Endodermal cell (in vitro differentiated cells): ENCODE results near the gene CRYGN. TPM values are rescaled to one million over a fixed set of nuclear protein-coding genes. Genes with fewer than 3 reads are reported as not detected.

ENCODE experiments used
- DNase-seq: peaks from one replicate; pipeline ENCODE4 v3.0.0-alpha.2; 2017
- H3K27ac ChIP-seq: 2 replicates; pipeline ENCODE4 v1.5.1; 2013; ENCODE audit warnings: mild to moderate bottlenecking, low read depth, low read length, moderate library complexity
- H3K27me3 ChIP-seq: 2 replicates; pipeline ENCODE4 v1.6.1; 2013; ENCODE audit warnings: mild to moderate bottlenecking, low read length, moderate library complexity; ENCODE audit not compliant: insufficient read depth, control insufficient read depth, poor library complexity, severe bottlenecking
- H3K36me3 ChIP-seq: 2 replicates; pipeline ENCODE4 v1.7.0; 2013; ENCODE audit warnings: mild to moderate bottlenecking, low read length, moderate library complexity; ENCODE audit not compliant: control insufficient read depth, insufficient read depth
- H3K4me1 ChIP-seq: one replicate; pipeline ENCODE4 v1.7.0; 2013; ENCODE audit warnings: low read length; ENCODE audit not compliant: control insufficient read depth, insufficient read depth
- H3K4me3 ChIP-seq: 2 replicates; pipeline ENCODE4 v1.5.1; 2013; ENCODE audit warnings: mild to moderate bottlenecking, low read length, moderate library complexity
- H3K9ac ChIP-seq: 2 replicates; pipeline ENCODE4 v1.6.1; 2013; ENCODE audit warnings: mild to moderate bottlenecking, low read length, moderate library complexity; ENCODE audit not compliant: poor library complexity, severe bottlenecking; ENCODE audit errors: extremely low read depth
- H3K9me3 ChIP-seq: 2 replicates; pipeline ENCODE4 v1.6.1; 2013; ENCODE audit warnings: mild to moderate bottlenecking, low read length, moderate library complexity; ENCODE audit not compliant: control insufficient read depth
- H3K27ac Mint-ChIP-seq: 2 replicates; pipeline ENCODE4 v1.8.0; 2020; ENCODE audit warnings: mixed read lengths
- H3K27me3 Mint-ChIP-seq: 2 replicates; pipeline ENCODE4 v1.8.0; 2021; ENCODE audit warnings: mild to moderate bottlenecking, mixed read lengths; ENCODE audit not compliant: insufficient read depth
- H3K36me3 Mint-ChIP-seq: 2 replicates; pipeline ENCODE4 v1.8.0; 2020; ENCODE audit warnings: low read depth, mixed read lengths
- H3K4me1 Mint-ChIP-seq: 2 replicates; pipeline ENCODE4 v1.8.0; 2020; ENCODE audit warnings: mixed read lengths
- H3K4me3 Mint-ChIP-seq: 2 replicates; pipeline ENCODE4 v1.8.0; 2020; ENCODE audit warnings: mild to moderate bottlenecking, moderate library complexity, mixed read lengths
- H3K9me3 Mint-ChIP-seq: 2 replicates; pipeline ENCODE4 v1.8.0; 2020; ENCODE audit warnings: mild to moderate bottlenecking, mixed read lengths
- WGBS, 2 experiments: methylation state at CpG; one replicate each; pipeline versions ENCODE4 v1.1.5 to v1.1.7; 2013; ENCODE audit warnings: missing lambda C conversion rate in 2 of 2, mixed read lengths in 1 of 2; ENCODE audit not compliant: insufficient coverage in 1 of 2, insufficient read length in 1 of 2; 5-methylcytosine and 5-hydroxymethylcytosine counted together
- total RNA-seq, 2 donors: library from RNA; stranded (reverse); fragmentation: NEBNext Ultra II Directional in 1 of 2; extraction: Animal tissue kit (Norgen Biotek cat#: 25700) in 1 of 2; gene quantifications; 2 replicates in 1 of 2; 3 replicates in 1 of 2; pipeline ENCODE4 v1.2.1, GENCODE V29; 2021
- TF ChIP-seq, protein P1 (sequence below): fragments of 200-600 bp; sonication (generic); conservative IDR thresholded peaks from 2 replicates; pipeline ENCODE4 v1.5.0; 2021; ENCODE audit warnings: antibody characterized with exemption, mild to moderate bottlenecking

CRYGN gene
- total RNA-seq, 2 donors from 2014 or later = 2.3 to 4.4 TPM

DNA sequence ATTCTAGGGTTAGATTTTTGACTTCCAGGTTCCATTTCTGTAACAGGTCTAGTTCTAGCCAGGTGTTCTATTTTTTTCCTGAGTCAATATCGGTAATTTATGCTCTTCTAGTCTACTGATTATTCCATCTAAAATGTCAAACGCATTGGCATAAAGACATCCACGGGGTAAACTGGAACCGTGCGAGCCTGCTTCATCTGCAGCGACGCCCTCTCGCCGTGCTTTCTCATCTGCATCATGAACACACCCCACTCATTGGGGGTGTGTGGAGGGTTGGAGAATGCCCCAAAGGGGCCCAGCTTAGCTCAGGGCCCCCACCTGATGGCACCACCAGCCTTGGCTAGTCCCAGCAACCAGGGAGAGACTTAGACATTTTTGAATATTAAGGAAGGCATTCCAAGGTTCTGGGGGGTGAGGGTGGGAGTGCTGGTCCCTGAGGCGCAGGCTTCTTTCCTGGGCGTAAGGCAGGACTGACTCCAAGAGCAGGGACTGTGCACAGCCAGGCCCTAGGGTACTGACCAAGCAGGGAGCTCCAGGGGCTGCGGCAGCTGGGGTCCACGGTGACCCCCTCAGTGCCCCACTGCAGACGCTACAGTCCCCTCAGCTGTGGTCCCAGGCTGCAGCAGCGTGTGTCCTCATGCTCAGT, 12.9 kb upstream of the CRYGN start:
- Mint-ChIP-seq H3K4me1 (peaks cover 7% of the 10 kb centered on the region), H3K9me3 (peaks cover 4% of the 10 kb centered on the region), H3K4me3 (no peak overlapping the region), H3K27me3 (peaks cover under 1% of the 10 kb centered on the region), H3K36me3 (no peaks in the 10 kb centered on the region), H3K27ac (no peak overlapping the region)
- H3K4me1 ChIP-seq = no peaks in the 10 kb centered on the region
- no peak overlapping the region for H3K9ac ChIP-seq
- TF ChIP-seq, protein P1, sequence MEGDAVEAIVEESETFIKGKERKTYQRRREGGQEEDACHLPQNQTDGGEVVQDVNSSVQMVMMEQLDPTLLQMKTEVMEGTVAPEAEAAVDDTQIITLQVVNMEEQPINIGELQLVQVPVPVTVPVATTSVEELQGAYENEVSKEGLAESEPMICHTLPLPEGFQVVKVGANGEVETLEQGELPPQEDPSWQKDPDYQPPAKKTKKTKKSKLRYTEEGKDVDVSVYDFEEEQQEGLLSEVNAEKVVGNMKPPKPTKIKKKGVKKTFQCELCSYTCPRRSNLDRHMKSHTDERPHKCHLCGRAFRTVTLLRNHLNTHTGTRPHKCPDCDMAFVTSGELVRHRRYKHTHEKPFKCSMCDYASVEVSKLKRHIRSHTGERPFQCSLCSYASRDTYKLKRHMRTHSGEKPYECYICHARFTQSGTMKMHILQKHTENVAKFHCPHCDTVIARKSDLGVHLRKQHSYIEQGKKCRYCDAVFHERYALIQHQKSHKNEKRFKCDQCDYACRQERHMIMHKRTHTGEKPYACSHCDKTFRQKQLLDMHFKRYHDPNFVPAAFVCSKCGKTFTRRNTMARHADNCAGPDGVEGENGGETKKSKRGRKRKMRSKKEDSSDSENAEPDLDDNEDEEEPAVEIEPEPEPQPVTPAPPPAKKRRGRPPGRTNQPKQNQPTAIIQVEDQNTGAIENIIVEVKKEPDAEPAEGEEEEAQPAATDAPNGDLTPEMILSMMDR = no peak
- no peak overlapping the region for H3K27ac ChIP-seq
- H3K36me3 ChIP-seq = no peaks in the 10 kb centered on the region
- no peak for DNase-seq
- no peak overlapping the region for H3K4me3 ChIP-seq
- H3K9me3 ChIP-seq = peaks cover 4% of the 10 kb centered on the region
- no peaks in the 10 kb centered on the region for H3K27me3 ChIP-seq
- 82 to 88% methylated on average over 9 to 14 of the region's 15 CpGs for WGBS, 2 experiments

DNA sequence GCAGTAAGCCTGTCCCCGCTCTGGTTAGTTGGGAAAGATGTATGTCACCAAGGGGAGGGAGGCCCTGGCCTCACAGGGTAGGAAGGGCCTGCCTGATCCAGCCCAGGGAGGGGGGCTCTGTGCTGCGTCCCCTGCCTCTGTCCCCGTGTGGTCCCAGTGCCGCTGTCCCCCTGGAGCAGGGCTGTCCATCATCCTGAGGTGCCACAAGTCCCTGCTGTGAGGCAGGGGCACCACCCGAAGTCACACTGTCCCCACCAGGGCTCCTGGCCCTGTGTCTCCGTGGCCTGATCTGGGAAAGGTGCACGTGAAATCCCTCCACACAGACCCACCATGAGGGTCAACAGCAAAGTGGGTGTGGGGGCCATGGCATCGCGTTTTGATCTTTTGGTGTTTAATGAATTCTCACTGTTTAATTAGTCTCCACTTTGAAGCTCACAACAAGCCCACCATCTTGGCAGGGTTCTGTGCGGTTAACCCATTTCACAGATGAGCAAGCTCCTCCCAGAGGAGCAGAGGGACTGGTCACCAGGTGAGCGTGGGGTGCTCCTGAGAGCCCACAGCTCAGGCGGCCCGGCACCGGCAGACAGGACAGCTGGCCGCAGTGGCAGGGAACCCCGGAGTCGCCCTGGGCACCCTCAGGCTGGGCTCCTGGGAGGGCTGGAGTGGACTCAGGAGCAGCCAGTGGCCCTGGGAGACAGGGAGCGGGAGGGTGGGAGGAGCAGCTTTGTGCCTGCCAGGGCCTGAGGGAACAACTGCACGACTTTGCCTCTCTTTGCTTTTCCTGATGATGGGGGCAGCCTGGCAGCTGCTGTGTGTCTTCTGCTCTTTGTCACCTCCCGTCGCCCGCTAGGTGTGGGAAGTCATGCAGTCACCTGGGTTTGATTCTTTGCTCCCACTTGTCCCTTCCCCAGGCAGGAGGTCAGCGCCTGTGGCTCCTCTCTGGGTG, 12.0 kb upstream of the CRYGN start:
- Mint-ChIP-seq H3K27me3 (peaks cover 8% of the 10 kb centered on the region), H3K4me3 (no peak overlapping the region), H3K36me3 (no peaks in the 10 kb centered on the region), H3K27ac (no peak overlapping the region), H3K4me1 (peaks cover under 1% of the 10 kb centered on the region), H3K9me3 (no peaks in the 10 kb centered on the region)
- TF ChIP-seq, protein P1 = no peak
- DNase-seq = no peak
- 88 to 93% methylated on average over 15 to 23 of the region's 23 CpGs for WGBS, 2 experiments
- Histone ChIP-seq H3K9ac (no peak overlapping the region), H3K4me3 (no peak overlapping the region), H3K9me3 (no peaks in the 10 kb centered on the region), H3K36me3 (no peaks in the 10 kb centered on the region), H3K4me1 (no peaks in the 10 kb centered on the region), H3K27ac (no peak overlapping the region), H3K27me3 (no peaks in the 10 kb centered on the region)

DNA sequence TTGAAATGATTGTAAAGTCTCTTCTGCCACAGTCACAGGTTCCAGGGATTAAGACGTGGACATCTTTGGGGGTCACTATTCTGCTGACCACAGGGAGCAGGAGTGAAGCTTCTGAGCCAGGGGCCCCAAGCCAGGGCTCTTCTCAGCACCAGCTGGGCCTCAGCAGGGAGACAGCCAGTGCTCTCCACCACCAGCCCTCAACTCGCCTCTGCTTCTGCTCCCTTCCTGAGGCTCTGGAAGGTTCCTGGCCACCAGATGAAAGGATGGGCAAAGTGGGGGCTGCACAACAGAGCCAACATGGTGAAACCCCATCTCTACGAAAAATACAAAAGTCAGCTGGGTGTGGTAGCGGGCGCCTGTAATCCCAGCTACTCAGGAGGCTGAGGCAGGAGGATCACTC, 11.2 kb upstream of the CRYGN start:
- no peak overlapping the region for H3K4me3 Mint-ChIP-seq
- no peaks in the 10 kb centered on the region for H3K36me3 Mint-ChIP-seq
- H3K36me3 ChIP-seq = no peaks in the 10 kb centered on the region
- no peak overlapping the region for H3K9ac ChIP-seq
- WGBS, 2 experiments = 76 to 90% methylated on average over 5 of the region's 5 CpGs
- H3K4me3 ChIP-seq = no peak overlapping the region
- TF ChIP-seq, protein P1 = no peak
- H3K27ac Mint-ChIP-seq = no peak overlapping the region
- H3K27ac ChIP-seq = no peak overlapping the region
- H3K9me3 ChIP-seq = no peaks in the 10 kb centered on the region
- H3K27me3 Mint-ChIP-seq = peaks cover 12% of the 10 kb centered on the region
- H3K4me1 Mint-ChIP-seq = no peaks in the 10 kb centered on the region
- no peaks in the 10 kb centered on the region for H3K9me3 Mint-ChIP-seq
- no peak for DNase-seq
- no peaks in the 10 kb centered on the region for H3K4me1 ChIP-seq
- H3K27me3 ChIP-seq = no peaks in the 10 kb centered on the region
